Activated CD8-positive, alpha-beta memory T cell treated with anti-CD3 and anti-CD28 coated beads, Interleukin-2, amount 50 U/mL, for 1 hour (primary cell): ENCODE data around the gene XRCC5.
A peak's percentile ranks its signal among the peaks of the same experiment; 100 is the strongest.
"Not testable (repeated sequence)": the region's sequence is repeated elsewhere in the genome, so short reads cannot be mapped to it uniquely, and the experiment has no call there.

Experiments
- DNase-seq: peaks from one replicate; pipeline ENCODE4 v3.0.0-alpha.2; 2020; ENCODE audit errors: extremely low read depth

XRCC5 gene

GRCh38 chr2:216108967-216109921, at the start of gene XRCC5:
XRCC5 (plus strand) TSS chr2:216109348; CDS start chr2:216109437, 89 bp downstream.
- peak; percentile 95 for DNase-seq

GRCh38 chr2:216064014-216064630, 45.0 kb upstream of the XRCC5 start:
- no peak for DNase-seq

GRCh38 chr2:216064665-216065064, 44.5 kb upstream of the XRCC5 start:
- DNase-seq: no peak

- DNase-seq: no peak
Measured at GRCh38 chr2:216066230-216066629, 42.9 kb upstream of the XRCC5 start.

- DNase-seq: no peak
Measured at GRCh38 chr2:216069028-216069427, 40.1 kb upstream of the XRCC5 start.

- no peak for DNase-seq
Measured at GRCh38 chr2:216070195-216070594, 39.0 kb upstream of the XRCC5 start.

GRCh38 chr2:216071111-216071851, 37.9 kb upstream of the XRCC5 start:
- DNase-seq: no peak

- no peak for DNase-seq
Measured at GRCh38 chr2:216072473-216072872, 36.7 kb upstream of the XRCC5 start.

- no peak for DNase-seq
Measured at GRCh38 chr2:216073773-216074172, 35.4 kb upstream of the XRCC5 start.

GRCh38 chr2:216074380-216074779, 34.8 kb upstream of the XRCC5 start:
- no peak for DNase-seq

- DNase-seq: no peak
Measured at GRCh38 chr2:216074794-216075193, 34.4 kb upstream of the XRCC5 start.

- no peak for DNase-seq
Measured at GRCh38 chr2:216075510-216076485, 33.4 kb upstream of the XRCC5 start.

- no peak for DNase-seq
Measured at GRCh38 chr2:216078776-216079175, 30.4 kb upstream of the XRCC5 start.

GRCh38 chr2:216080048-216080447, 29.1 kb upstream of the XRCC5 start:
- not testable (repeated sequence) for DNase-seq

- DNase-seq: no peak
Measured at GRCh38 chr2:216081012-216081411, 28.1 kb upstream of the XRCC5 start.

- peak; percentile 17 for DNase-seq
Measured at GRCh38 chr2:216081487-216082116, 27.5 kb upstream of the XRCC5 start, which contains the start of the genes PECR and TMEM169. PECR (minus strand) TSS chr2:216081809; CDS start chr2:216081741, 68 bp downstream. TMEM169 (plus strand) TSS chr2:216081919; CDS start chr2:216095964, 14,045 bp downstream.

- no peak for DNase-seq
Measured at GRCh38 chr2:216082117-216082711, 26.9 kb upstream of the XRCC5 start.

GRCh38 chr2:216082805-216083204, 26.3 kb upstream of the XRCC5 start:
- no peak for DNase-seq

GRCh38 chr2:216083464-216084281, 25.5 kb upstream of the XRCC5 start:
- no peak for DNase-seq
